RWPE2 (cell line): ENCODE measurements around the gene AFF1.

Experiments used
- ATAC-seq: fragments of 200-7000 bp; cut with Tn5 transposase; 3 replicates; pipeline ENCODE4 v1.9.1; 2021; ENCODE audit warnings: low read depth
- DNase-seq: peaks from one replicate; pipeline ENCODE4 v3.0.0-alpha.2; 2020; ENCODE audit warnings: low spot score
- H3K27ac ChIP-seq: fragments of 450-650 bp; 2 replicates; pipeline ENCODE4 v1.5.1; 2017; ENCODE audit warnings: mild to moderate bottlenecking; ENCODE audit not compliant: poor library complexity, severe bottlenecking
- H3K27me3 ChIP-seq: fragments of 250-450 bp; sonication (Bioruptor Pico); 2 replicates; pipeline ENCODE4 v1.5.1; 2021; ENCODE audit warnings: mild to moderate bottlenecking, moderate library complexity; ENCODE audit not compliant: insufficient read depth, poor library complexity, severe bottlenecking
- H3K36me3 ChIP-seq: fragments of 250-450 bp; sonication (Bioruptor Pico); 2 replicates; pipeline ENCODE4 v1.5.1; 2020; ENCODE audit warnings: low read depth, mild to moderate bottlenecking, moderate library complexity
- H3K4me1 ChIP-seq: fragments of 250-450 bp; sonication (Bioruptor Pico); 2 replicates; pipeline ENCODE4 v1.5.1; 2021; ENCODE audit warnings: mild to moderate bottlenecking, moderate library complexity; ENCODE audit not compliant: insufficient read depth, poor library complexity, severe bottlenecking
- H3K4me3 ChIP-seq: fragments of 250-450 bp; sonication (Bioruptor Pico); 2 replicates; pipeline ENCODE4 v1.5.1; 2021; ENCODE audit warnings: mild to moderate bottlenecking, moderate library complexity; ENCODE audit not compliant: severe bottlenecking
- H3K9me3 ChIP-seq: fragments of 250-450 bp; sonication (Bioruptor Pico); 2 replicates; pipeline ENCODE4 v1.5.1; 2021; ENCODE audit warnings: mild to moderate bottlenecking, moderate library complexity; ENCODE audit not compliant: severe bottlenecking
- CTCF ChIP-seq: fragments of 450-650 bp; IDR thresholded peaks from one replicate; pipeline ENCODE4 v1.5.1; 2017; ENCODE audit warnings: mild to moderate bottlenecking, moderate library complexity; ENCODE audit not compliant: poor library complexity, severe bottlenecking

Gene AFF1

GRCh38 chr4:86965019-86965976, 30.5 kb downstream of the AFF1 start:
- ATAC-seq = no peak
- Histone ChIP-seq H3K27ac (no peak overlapping the region), H3K4me1 (peaks cover 3% of the 10 kb centered on the region)

GRCh38 chr4:86967073-86967472, 32.3 kb downstream of the AFF1 start:
- H3K4me3 ChIP-seq = no peak overlapping the region
- DNase-seq (no peak), ATAC-seq (no peak)
- no peaks in the 10 kb centered on the region for H3K36me3 ChIP-seq
- H3K27me3 ChIP-seq = no peaks in the 10 kb centered on the region
- peaks cover 3% of the 10 kb centered on the region for H3K4me1 ChIP-seq
- no peak for TF ChIP-seq CTCF
- no peak overlapping the region for H3K27ac ChIP-seq
- H3K9me3 ChIP-seq = no peaks in the 10 kb centered on the region

More at GRCh38 chr4:86965019-86965976, 30.5 kb downstream of the AFF1 start:
- no peaks in the 10 kb centered on the region for H3K9me3 ChIP-seq
- no peak overlapping the region for H3K4me3 ChIP-seq
- no peaks in the 10 kb centered on the region for H3K27me3 ChIP-seq
- no peaks in the 10 kb centered on the region for H3K36me3 ChIP-seq
- DNase-seq = no peak
- no peak for TF ChIP-seq CTCF

- Histone ChIP-seq H3K27ac (no peak overlapping the region), H3K4me1 (peaks cover 8% of the 10 kb centered on the region), H3K4me3 (no peak overlapping the region), H3K9me3 (no peaks in the 10 kb centered on the region), H3K36me3 (no peaks in the 10 kb centered on the region), H3K27me3 (no peaks in the 10 kb centered on the region)
- TF ChIP-seq CTCF = no peak
- DNase-seq = no peak
- no peak for ATAC-seq
Measured at GRCh38 chr4:86967798-86968197, 33.0 kb downstream of the AFF1 start.

- no peaks in the 10 kb centered on the region for H3K27me3 ChIP-seq
- no peak overlapping the region for H3K4me3 ChIP-seq
- ATAC-seq (no peak), DNase-seq (no peak)
- peaks cover 15% of the 10 kb centered on the region for H3K4me1 ChIP-seq
- no peak overlapping the region for H3K27ac ChIP-seq
- no peaks in the 10 kb centered on the region for H3K36me3 ChIP-seq
- H3K9me3 ChIP-seq = no peaks in the 10 kb centered on the region
- TF ChIP-seq CTCF = no peak
Measured at GRCh38 chr4:86968547-86968946, 33.7 kb downstream of the AFF1 start.
